GM12878 (cell line): ENCODE data around the gene CPD. TPM values are rescaled to one million over a fixed set of nuclear protein-coding genes. Genes with fewer than 3 reads are reported as not detected.

ENCODE experiments used
- ATAC-seq: fragments of 200-7000 bp; cut with Tn5 transposase; 3 replicates; pipeline ENCODE4 v1.9.1; 2020; ENCODE audit warnings: mild to moderate bottlenecking, moderate library complexity
- Bru-seq: library from RNA; stranded (reverse); fragments of 400-500 nt; gene quantifications from one replicate; lab custom pipeline; 2021; lab: Mats Ljungman, UMichigan
- BruChase-seq, 2 experiments: library from RNA; stranded (reverse); fragments of 400-500 nt; gene quantifications; one replicate each; lab custom pipeline; 2021; lab: Mats Ljungman, UMichigan
- BruUV-seq: library from RNA; stranded (reverse); fragments of 400-500 nt; replicated peaks from 2 replicates; lab custom pipeline; 2021; lab: Mats Ljungman, UMichigan
- CTCF ChIA-PET: fragments of 300-600 bp; sonication (Branson Sonifier 250); formaldehyde crosslinking; extraction: SDS; loops from one replicate; lab custom pipeline; 2021; ENCODE audit warnings: inconsistent platforms; lab: Yijun Ruan, JAX
- POLR2A ChIA-PET: fragments of 350-600 bp; formaldehyde crosslinking; extraction: SDS; loops from one replicate; lab custom pipeline; 2021; ENCODE audit warnings: inconsistent platforms; lab: Charles Lee
- RAD21 ChIA-PET: fragments of 300-600 bp; sonication (Branson Sonifier 250); formaldehyde crosslinking; loops from one replicate; lab custom pipeline; 2023; ENCODE audit warnings: antibody characterized with exemption; ENCODE audit not compliant: unreplicated experiment; lab: Charles Lee
- SMC1A ChIA-PET: fragments of 300-600 bp; sonication (Branson Sonifier 250); formaldehyde crosslinking; loops from one replicate; lab custom pipeline; 2023; ENCODE audit not compliant: unreplicated experiment, uncharacterized antibody; lab: Charles Lee
- DNase-seq: peaks from one replicate; pipeline ENCODE4 v3.0.0-alpha.2; 2011; ENCODE audit warnings: low read depth, low spot score
- FAIRE-seq: peaks from 3 replicates; lab custom pipeline; 2011; peaks lifted over from hg19 to GRCh38; lab: Jason Lieb, UNC
- H2AFZ ChIP-seq: 2 replicates; pipeline ENCODE4 v1.6.0; 2011; ENCODE audit warnings: low read depth, low read length, control low read depth; ENCODE audit not compliant: control insufficient read depth
- H3K27ac ChIP-seq: 2 replicates; pipeline ENCODE4 v1.5.1; 2011; ENCODE audit warnings: control low read depth; ENCODE audit not compliant: control insufficient read depth, insufficient read depth
- H3K27me3 ChIP-seq, 2 experiments: replicated peaks in 1 of 2; 2 replicates each; pipeline versions ENCODE4 v1.6.0 to v1.6.1; 2011; ENCODE audit warnings: low read length in 1 of 2; ENCODE audit not compliant: control insufficient read depth in 2 of 2, insufficient read depth in 2 of 2
- H3K36me3 ChIP-seq, 2 experiments: 2 replicates each; pipeline ENCODE4 v1.5.1; 2011; ENCODE audit warnings: low read length in 1 of 2; ENCODE audit not compliant: control insufficient read depth in 2 of 2, insufficient read depth in 2 of 2
- H3K4me1 ChIP-seq: 2 replicates; pipeline ENCODE4 v1.6.1; 2011; ENCODE audit warnings: mild to moderate bottlenecking, low read length, moderate library complexity, mixed read lengths; ENCODE audit not compliant: control insufficient read depth, insufficient read depth
- H3K4me2 ChIP-seq: 2 replicates; pipeline ENCODE4 v1.6.0; 2011; ENCODE audit warnings: control low read depth; ENCODE audit not compliant: control insufficient read depth, insufficient read depth
- H3K4me3 ChIP-seq: fragments of 200-600 bp; sonication (generic); 2 replicates; pipeline ENCODE4 v1.5.1; 2016
- H3K79me2 ChIP-seq: 2 replicates; pipeline ENCODE4 v1.6.0; 2011; ENCODE audit warnings: low read length; ENCODE audit not compliant: control insufficient read depth, insufficient read depth
- H3K9ac ChIP-seq: 2 replicates; pipeline ENCODE4 v1.8.0; 2011; ENCODE audit warnings: low read length, control low read depth, mixed read lengths; ENCODE audit not compliant: control insufficient read depth, insufficient read depth
- H3K9me3 ChIP-seq: replicated peaks from 3 replicates; pipeline ENCODE4 v1.5.1; 2011; ENCODE audit warnings: mild to moderate bottlenecking, low read length; ENCODE audit not compliant: control insufficient read depth, insufficient read depth
- H4K20me1 ChIP-seq: 2 replicates; pipeline ENCODE4 v1.6.0; 2011; ENCODE audit not compliant: control insufficient read depth, insufficient read depth
- EZH2 ChIP-seq: IDR thresholded peaks from 2 replicates; pipeline ENCODE4 v1.6.1; 2012; ENCODE audit warnings: low read depth, mild to moderate bottlenecking, control low read depth, inconsistent platforms, low read length, borderline replicate concordance; ENCODE audit not compliant: control insufficient read depth
- JUND ChIP-seq: IDR thresholded peaks from 2 replicates; pipeline ENCODE4 v1.6.1; 2012; ENCODE audit warnings: low read depth, mild to moderate bottlenecking, low read length, improper control_type of control experiment, moderate library complexity
- MYC ChIP-seq: IDR thresholded peaks from 2 replicates; pipeline ENCODE4 v1.6.1; 2011; ENCODE audit warnings: mild to moderate bottlenecking, low read length, moderate library complexity, inconsistent platforms; ENCODE audit not compliant: insufficient read depth, insufficient replicate concordance, insufficient read length, severe bottlenecking
- NFXL1 ChIP-seq: fragments of 450-650 bp; IDR thresholded peaks from 2 replicates; pipeline ENCODE4 v1.6.1; 2017; ENCODE audit warnings: antibody characterized with exemption, mild to moderate bottlenecking, borderline replicate concordance
- NFYB ChIP-seq: IDR thresholded peaks from 2 replicates; pipeline ENCODE4 v1.6.1; 2011; ENCODE audit warnings: low read depth, mild to moderate bottlenecking, low read length, improper control_type of control experiment, moderate library complexity; ENCODE audit not compliant: insufficient read depth
- RAD21 ChIP-seq: IDR thresholded peaks from 2 replicates; pipeline ENCODE4 v1.6.1; 2011; ENCODE audit warnings: mild to moderate bottlenecking, low read depth, low read length, moderate library complexity; ENCODE audit not compliant: insufficient read depth
- RB1 ChIP-seq: fragments of 450-650 bp; formaldehyde crosslinking; IDR thresholded peaks from 2 replicates; pipeline ENCODE4 v1.6.1; 2017; ENCODE audit warnings: mild to moderate bottlenecking, borderline replicate concordance
- RFX5 ChIP-seq: IDR thresholded peaks from 2 replicates; pipeline ENCODE4 v1.6.1; 2011; ENCODE audit warnings: low read depth, low read length, improper control_type of control experiment
- YY1 ChIP-seq: IDR thresholded peaks from 2 replicates; pipeline ENCODE4 v1.6.1; 2011; ENCODE audit warnings: low read depth, mild to moderate bottlenecking, low read length
- ZNF207 ChIP-seq: fragments of 450-650 bp; IDR thresholded peaks from 2 replicates; pipeline ENCODE4 v1.6.1; 2014; ENCODE audit warnings: antibody characterized with exemption, mild to moderate bottlenecking, borderline replicate concordance
- ZNF217 ChIP-seq: fragments of 450-650 bp; IDR thresholded peaks from 2 replicates; pipeline ENCODE4 v1.6.1; 2017; ENCODE audit warnings: antibody characterized with exemption, mild to moderate bottlenecking
- WGBS: methylation state at CpG from one replicate; pipeline ENCODE4 v1.1.6; 2016; ENCODE audit warnings: low lambda C conversion rate; ENCODE audit not compliant: insufficient replicate concordance, insufficient coverage; ENCODE audit errors: missing lambda C conversion rate; 5-methylcytosine and 5-hydroxymethylcytosine counted together
- in situ Hi-C: fragments of 300-500 bp; cut with MboI; formaldehyde crosslinking; loops from 9 replicates; pipeline ENCODE4 v1.14.3; 2018; ENCODE audit warnings: mixed read lengths
- intact Hi-C: fragments of 100-400 bp; cut with micrococcal nuclease; formaldehyde crosslinking; loops from one replicate; pipeline ENCODE4 v1.14.2; 2022; ENCODE audit not compliant: unreplicated experiment
- long read RNA-seq, 2 experiments: library from polyadenylated mRNA; unstranded; transcript quantifications; one replicate each; pipeline ENCODE4 v2.0.0, GENCODE V29; 2019 to 2020
- polyA minus RNA-seq, 3 experiments: library from RNA; depleted of rRNA, polyadenylated mRNA; stranded (reverse); fragments of >200 nt; gene quantifications; 2 replicates each; pipeline ENCODE4 v1.2.3, GENCODE V29; 2011
- polyA plus RNA-seq, 11 experiments: library from polyadenylated mRNA; depleted of rRNA in 4 of 11; unstranded in 6 of 11; stranded (reverse) in 5 of 11; fragments of >200 nt; fragmentation: Nextera tagmentation in 4 of 11; fragmentation: Illumina TruSeq in 1 of 11; extraction: Ambion mirVana in 4 of 11; extraction: Trizol in 1 of 11; gene quantifications; 1 replicate in 1 of 11; 2 replicates in 10 of 11; pipeline versions ENCODE4 v1.2.1 to v1.2.3, GENCODE V29; 2011 to 2016; ENCODE audit warnings: inconsistent platforms in 2 of 11, missing spikeins in 2 of 11, low read depth in 1 of 11
- total RNA-seq, 4 experiments: library from RNA; depleted of rRNA in 3 of 4; stranded (reverse); fragments of >200 nt in 3 of 4; fragmentation: Illumina TruSeq in 1 of 4; extraction: Trizol in 1 of 4; gene quantifications; 2 replicates each; pipeline versions ENCODE4 v1.2.1 to v1.2.3, GENCODE V29; 2013 to 2021
- TF ChIP-seq, protein P1 (sequence below): IDR thresholded peaks from 2 replicates; pipeline ENCODE4 v1.6.1; 2012; ENCODE audit warnings: low read length, inconsistent platforms
- TF ChIP-seq, protein P2 (sequence below): fragments of 450-650 bp; IDR thresholded peaks from 2 replicates; pipeline ENCODE4 v1.6.1; 2018; ENCODE audit warnings: borderline replicate concordance, mild to moderate bottlenecking; ENCODE audit not compliant: partially characterized antibody
- TF ChIP-seq, protein P3 (sequence below): fragments of 450-650 bp; IDR thresholded peaks from 2 replicates; pipeline ENCODE4 v1.6.1; 2014; ENCODE audit warnings: mild to moderate bottlenecking

Gene CPD
- total RNA-seq (2013; cell fraction: nucleolus; rRNA removed), result 77.8 and 80.6 TPM in 2 replicates
- 19.2 and 41.1 TPM in 2 replicates for total RNA-seq (2014; rRNA removed)
- 19.9 and 20.0 TPM in 2 replicates for total RNA-seq (2014; rRNA removed; fragmentation: Illumina TruSeq; extraction: Trizol)
- total RNA-seq (2021), result 23.5 and 24.2 TPM in 2 replicates
- 3.7 TPM for polyA plus RNA-seq (2011; ENCODE audit: low read depth)
- polyA plus RNA-seq (2011; rRNA removed), result 16.6 and 22.8 TPM in 2 replicates
- polyA plus RNA-seq (2011; cell fraction: cytosol; rRNA removed), result 8.8 and 10.1 TPM in 2 replicates
- 8.6 and 13.4 TPM in 2 replicates for polyA plus RNA-seq (2011; cell fraction: nucleus; rRNA removed)
- 6.4 TPM in 2 replicates for polyA plus RNA-seq (2012)
- 15.4 and 16.7 TPM in 2 replicates for polyA plus RNA-seq (2014; fragmentation: Illumina TruSeq; extraction: Trizol)
- polyA plus RNA-seq (2014; fragmentation: Nextera tagmentation; extraction: Ambion mirVana), result 1 to 10 TPM; 3.5 to 4.5 TPM
- 7.5 and 7.9 TPM in 2 replicates for polyA plus RNA-seq (2014; rRNA removed)
- polyA plus RNA-seq (2016; fragmentation: Nextera tagmentation; extraction: Ambion mirVana), result 10 to 100 TPM; 14.8 to 16.1 TPM
- 45.0 and 79.9 TPM in 2 replicates for polyA minus RNA-seq (2011; rRNA and poly(A)+ RNA removed)
- polyA minus RNA-seq (2011; cell fraction: cytosol; rRNA and poly(A)+ RNA removed), result 27.8 and 38.1 TPM in 2 replicates
- polyA minus RNA-seq (2011; cell fraction: nucleus; rRNA and poly(A)+ RNA removed), result 19.6 and 21.5 TPM in 2 replicates
- percentile 70 among the genes with signal in this experiment for Bru-seq, nascent RNA
- percentile 73 among the genes with signal in this experiment for BruChase-seq, experiment 1, labeled RNA remaining after a 6-hour chase
- BruChase-seq, experiment 2, labeled RNA remaining after a 2-hour chase, result percentile 68 among the genes with signal in this experiment
- long read RNA-seq, experiment 1, partial matches to known transcripts, result 1 of 2 reads
- long read RNA-seq, experiment 1, other reads (novel, unspliced or antisense), result 0 of 2 reads
- long read RNA-seq, experiment 2, partial matches to known transcripts, result 4 of 18 reads
- long read RNA-seq, experiment 2, other reads (novel, unspliced or antisense), result 14 of 18 reads

DNA sequence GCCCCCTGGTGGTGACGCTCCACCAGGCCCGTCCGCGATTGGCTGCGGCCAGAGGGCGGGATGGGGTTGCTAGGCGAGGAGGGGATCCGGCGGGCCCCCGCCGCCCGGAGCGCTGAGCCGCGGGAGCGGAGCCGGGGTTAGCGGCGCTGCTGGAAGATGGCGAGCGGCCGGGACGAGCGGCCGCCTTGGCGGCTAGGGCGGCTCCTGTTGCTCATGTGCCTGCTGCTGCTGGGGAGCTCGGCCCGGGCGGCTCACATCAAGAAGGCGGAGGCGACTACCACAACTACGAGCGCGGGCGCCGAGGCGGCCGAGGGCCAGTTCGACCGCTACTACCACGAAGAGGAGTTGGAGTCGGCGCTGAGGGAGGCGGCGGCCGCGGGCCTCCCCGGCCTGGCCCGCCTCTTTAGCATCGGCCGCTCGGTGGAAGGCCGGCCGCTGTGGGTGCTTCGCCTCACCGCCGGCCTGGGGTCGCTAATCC, at the start of gene CPD:
Gene CPD (plus strand): TSS at position 103 of the 478 bp plus-strand sequence. CDS start 54 bp downstream, at position 157.
- ChIA-PET POLR2A (interaction anchor here (0.7 kb wide), 1 partner anchor 1172 kb away, joined by 4 read pairs; no protein-coding TSS in a partner anchor), CTCF (interaction anchor here (1.0 to 1.2 kb wide), 2 partner anchors 12 to 98 kb away, joined by 3 to 4 read pairs; partner anchors contain the start of gene GOSR1), RAD21 (interaction anchor here (1.0 kb wide), 1 partner anchor 38 kb away, joined by 3 read pairs; no protein-coding TSS in a partner anchor), SMC1A (interaction anchor here (1.0 to 1.5 kb wide), 2 partner anchors 21 to 39 kb away, joined by 3 to 5 read pairs; no protein-coding TSS in a partner anchor)
- no peaks in the 10 kb centered on the region for H3K9me3 ChIP-seq
- H3K27me3 ChIP-seq, result no peaks in the 10 kb centered on the region
- H3K4me2 ChIP-seq, result peak within 1 kb of the TSS; percentile 96
- WGBS, result 1% methylated on average over 45 of the region's 59 CpGs
- peak within 1 kb of the TSS; percentile 43 for H3K27ac ChIP-seq
- peaks cover 32% of the 10 kb centered on the region for H3K4me1 ChIP-seq
- no peaks in the 10 kb centered on the region for H4K20me1 ChIP-seq
- H2AFZ ChIP-seq, result peak within 1 kb of the TSS; percentile 98
- H3K79me2 ChIP-seq, result peaks cover 10% of the 10 kb centered on the region
- DNase-seq, result peak; percentile 69
- ATAC-seq, result peak; percentile 90
- intact Hi-C loops, result loop anchor here (2.0 kb wide), 1 partner anchor 38 kb away; no protein-coding TSS in a partner anchor
- no TSS peak for BruUV-seq
- H3K36me3 ChIP-seq, result no peaks in the 10 kb centered on the region
- in situ Hi-C loops, result no loop called here
- H3K4me3 ChIP-seq, result peak within 1 kb of the TSS; percentile 82
- H3K9ac ChIP-seq, result peak within 1 kb of the TSS; percentile 47
- FAIRE-seq, result peak; percentile 71
- TF ChIP-seq NFYB (peak; percentile 76; the same call in 1 of the 2 replicates), RFX5 (peak; percentile 75; the same call in 1 of the 2 replicates), MYC (no peak), RAD21 (no peak), EZH2 (no peak), YY1 (peak; percentile 92), JUND (no peak), ZNF207 (peak; percentile 70), NFXL1 (no peak), ZNF217 (no peak), RB1 (0 out of 2 replicates have a peak, but pooled peaks have one; percentile 56)
- TF ChIP-seq, protein P1, sequence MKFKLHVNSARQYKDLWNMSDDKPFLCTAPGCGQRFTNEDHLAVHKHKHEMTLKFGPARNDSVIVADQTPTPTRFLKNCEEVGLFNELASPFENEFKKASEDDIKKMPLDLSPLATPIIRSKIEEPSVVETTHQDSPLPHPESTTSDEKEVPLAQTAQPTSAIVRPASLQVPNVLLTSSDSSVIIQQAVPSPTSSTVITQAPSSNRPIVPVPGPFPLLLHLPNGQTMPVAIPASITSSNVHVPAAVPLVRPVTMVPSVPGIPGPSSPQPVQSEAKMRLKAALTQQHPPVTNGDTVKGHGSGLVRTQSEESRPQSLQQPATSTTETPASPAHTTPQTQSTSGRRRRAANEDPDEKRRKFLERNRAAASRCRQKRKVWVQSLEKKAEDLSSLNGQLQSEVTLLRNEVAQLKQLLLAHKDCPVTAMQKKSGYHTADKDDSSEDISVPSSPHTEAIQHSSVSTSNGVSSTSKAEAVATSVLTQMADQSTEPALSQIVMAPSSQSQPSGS, result no peak
- TF ChIP-seq, protein P2, sequence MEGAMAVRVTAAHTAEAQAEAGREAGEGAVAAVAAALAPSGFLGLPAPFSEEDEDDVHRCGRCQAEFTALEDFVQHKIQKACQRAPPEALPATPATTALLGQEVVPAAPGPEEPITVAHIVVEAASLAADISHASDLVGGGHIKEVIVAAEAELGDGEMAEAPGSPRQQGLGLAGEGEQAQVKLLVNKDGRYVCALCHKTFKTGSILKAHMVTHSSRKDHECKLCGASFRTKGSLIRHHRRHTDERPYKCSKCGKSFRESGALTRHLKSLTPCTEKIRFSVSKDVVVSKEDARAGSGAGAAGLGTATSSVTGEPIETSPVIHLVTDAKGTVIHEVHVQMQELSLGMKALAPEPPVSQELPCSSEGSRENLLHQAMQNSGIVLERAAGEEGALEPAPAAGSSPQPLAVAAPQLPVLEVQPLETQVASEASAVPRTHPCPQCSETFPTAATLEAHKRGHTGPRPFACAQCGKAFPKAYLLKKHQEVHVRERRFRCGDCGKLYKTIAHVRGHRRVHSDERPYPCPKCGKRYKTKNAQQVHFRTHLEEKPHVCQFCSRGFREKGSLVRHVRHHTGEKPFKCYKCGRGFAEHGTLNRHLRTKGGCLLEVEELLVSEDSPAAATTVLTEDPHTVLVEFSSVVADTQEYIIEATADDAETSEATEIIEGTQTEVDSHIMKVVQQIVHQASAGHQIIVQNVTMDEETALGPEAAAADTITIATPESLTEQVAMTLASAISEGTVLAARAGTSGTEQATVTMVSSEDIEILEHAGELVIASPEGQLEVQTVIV, result no peak
- TF ChIP-seq, protein P3, sequence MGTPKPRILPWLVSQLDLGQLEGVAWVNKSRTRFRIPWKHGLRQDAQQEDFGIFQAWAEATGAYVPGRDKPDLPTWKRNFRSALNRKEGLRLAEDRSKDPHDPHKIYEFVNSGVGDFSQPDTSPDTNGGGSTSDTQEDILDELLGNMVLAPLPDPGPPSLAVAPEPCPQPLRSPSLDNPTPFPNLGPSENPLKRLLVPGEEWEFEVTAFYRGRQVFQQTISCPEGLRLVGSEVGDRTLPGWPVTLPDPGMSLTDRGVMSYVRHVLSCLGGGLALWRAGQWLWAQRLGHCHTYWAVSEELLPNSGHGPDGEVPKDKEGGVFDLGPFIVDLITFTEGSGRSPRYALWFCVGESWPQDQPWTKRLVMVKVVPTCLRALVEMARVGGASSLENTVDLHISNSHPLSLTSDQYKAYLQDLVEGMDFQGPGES, result no peak
